K562 (cell line): Measurements from ENCODE around the gene SMG6. TPM values are rescaled to one million over a fixed set of nuclear protein-coding genes. Genes with fewer than 3 reads are reported as not detected.

ENCODE experiments used
- ARID1B ChIP-seq: fragments of 450-650 bp; IDR thresholded peaks from 2 replicates; pipeline ENCODE4 v1.6.1; 2016; ENCODE audit warnings: antibody characterized with exemption, mild to moderate bottlenecking, inconsistent platforms
- ARID4B ChIP-seq: sonication (generic); formaldehyde crosslinking; IDR thresholded peaks from 2 replicates; pipeline ENCODE4 v1.8.0; 2022; ENCODE audit warnings: mild to moderate bottlenecking, missing genetic modification reagents
- BRD9 ChIP-seq: fragments of 450-650 bp; IDR thresholded peaks from 2 replicates; pipeline ENCODE4 v1.6.1; 2018; ENCODE audit warnings: low read depth; ENCODE audit not compliant: partially characterized antibody
- CHCHD3 ChIP-seq: fragments of 250-450 bp; sonication (Bioruptor Pico); IDR thresholded peaks from 2 replicates; pipeline ENCODE4 v2.1.2; 2022; ENCODE audit warnings: mild to moderate bottlenecking
- E2F6 ChIP-seq, 2 experiments: IDR thresholded peaks; 2 replicates each; pipeline ENCODE4 v1.6.1; 2011; ENCODE audit warnings: borderline replicate concordance in 1 of 2, control low read depth in 1 of 2, low read depth in 1 of 2, low read length in 1 of 2, mild to moderate bottlenecking in 1 of 2, mixed read lengths in 1 of 2, moderate library complexity in 1 of 2; ENCODE audit not compliant: insufficient read depth in 1 of 2, insufficient read length in 1 of 2, poor library complexity in 1 of 2, severe bottlenecking in 1 of 2; ENCODE audit errors: extremely low read depth in 1 of 2
- GABPB1 ChIP-seq: sonication (generic); formaldehyde crosslinking; IDR thresholded peaks from 2 replicates; pipeline ENCODE4 v1.8.0; 2022; ENCODE audit warnings: mild to moderate bottlenecking, missing genetic modification reagents
- L3MBTL2 ChIP-seq: fragments of 450-650 bp; IDR thresholded peaks from 2 replicates; pipeline ENCODE4 v1.6.1; 2016; ENCODE audit warnings: mild to moderate bottlenecking, moderate library complexity
- MIER1 ChIP-seq: fragments of 450-650 bp; IDR thresholded peaks from 2 replicates; pipeline ENCODE4 v1.6.1; 2016; ENCODE audit warnings: antibody characterized with exemption, mild to moderate bottlenecking, low read depth
- MYC ChIP-seq, 2 experiments: fragments of 250-450 bp in 1 of 2; sonication (Bioruptor Pico) in 1 of 2; IDR thresholded peaks; 2 replicates each; pipeline versions ENCODE4 v1.5.1 to v1.6.1; 2012 to 2021; ENCODE audit warnings: low read depth in 2 of 2, borderline replicate concordance in 1 of 2, improper control_type of control experiment in 1 of 2, low read length in 1 of 2, mild to moderate bottlenecking in 1 of 2, moderate library complexity in 1 of 2
- OTX1 ChIP-seq: fragments of 450-650 bp; formaldehyde crosslinking; IDR thresholded peaks from 2 replicates; pipeline ENCODE4 v1.4.0; 2022; ENCODE audit warnings: mild to moderate bottlenecking
- PHF21A ChIP-seq: fragments of 450-650 bp; IDR thresholded peaks from 2 replicates; pipeline ENCODE4 v1.6.1; 2017; ENCODE audit warnings: low read depth, borderline replicate concordance
- TAF1 ChIP-seq: IDR thresholded peaks from 2 replicates; pipeline ENCODE4 v1.6.1; 2011; ENCODE audit warnings: mild to moderate bottlenecking, low read length, moderate library complexity; ENCODE audit not compliant: insufficient read depth, control insufficient read depth, severe bottlenecking; ENCODE audit errors: extremely low read depth
- TAF7 ChIP-seq: fragments of 450-650 bp; IDR thresholded peaks from 2 replicates; pipeline ENCODE4 v1.6.1; 2016; ENCODE audit warnings: missing genetic modification characterization, missing compliant biosample characterization
- THRAP3 ChIP-seq: fragments of 450-650 bp; IDR thresholded peaks from 2 replicates; pipeline ENCODE4 v1.6.1; 2016; ENCODE audit warnings: mild to moderate bottlenecking, inconsistent platforms, borderline replicate concordance
- ZNF24 ChIP-seq: fragments of 450-650 bp; IDR thresholded peaks from 2 replicates; pipeline ENCODE4 v1.6.1; 2016
- ZNF512 ChIP-seq: IDR thresholded peaks from 2 replicates; pipeline ENCODE4 v1.6.1; 2016; ENCODE audit warnings: missing genetic modification characterization, missing compliant biosample characterization
- polyA plus RNA-seq, 8 experiments: library from polyadenylated mRNA; depleted of rRNA in 4 of 8; stranded (reverse) in 5 of 8; unstranded in 3 of 8; fragments of >200 nt; fragmentation: Nextera tagmentation in 2 of 8; fragmentation: Illumina TruSeq in 1 of 8; extraction: Ambion mirVana in 2 of 8; extraction: Trizol in 1 of 8; gene quantifications; 2 replicates each; pipeline versions ENCODE4 v1.2.1 to v1.2.3, GENCODE V29; 2011 to 2014; ENCODE audit warnings: inconsistent platforms in 1 of 8, missing spikeins in 1 of 8
- total RNA-seq, 7 experiments: library from RNA; depleted of rRNA in 6 of 7; stranded (reverse); fragments of >200 nt in 6 of 7; fragmentation: Illumina TruSeq in 2 of 7; extraction: Trizol in 2 of 7; gene quantifications; 2 replicates each; pipeline versions ENCODE4 v1.2.1 to v1.2.3, GENCODE V29; 2011 to 2021; ENCODE audit warnings: low replicate concordance in 1 of 7

Gene SMG6
- total and polyA plus RNA-seq, 9 of the 15 experiments (the other 6 are each of a cell fraction or from before 2014, with no cell fraction given), result 0.44 to 13.9 (median 6.0) TPM

- TF ChIP-seq ZNF512 (tag) (peak; percentile 39; the same call in 1 of the 2 replicates), OTX1 (0 out of 2 replicates have a peak, but pooled peaks have one; percentile 21), MIER1 (peak; percentile 3; the same call in 1 of the 2 replicates), THRAP3 (peak; percentile 67; the same call in 1 of the 2 replicates), L3MBTL2 (peak; percentile 76), GABPB1 (CRISPR knock-in tag) (no peak), ARID4B (CRISPR knock-in tag) (peak; percentile 8), TAF1 (no peak), TAF7 (tag) (no peak; the same call in 1 of the 2 replicates), CHCHD3 (CRISPR knock-in tag) (no peak), ZNF24 (no peak), ARID1B (0 out of 2 replicates have a peak, but pooled peaks have one; percentile 38), E2F6 (IDR thresholded peaks at IDR 0.05; ENCODE audit: borderline replicate concordance in 1 of 2, extremely low read depth in 1 of 2, insufficient read depth in 1 of 2, insufficient read length in 1 of 2, low read depth in 1 of 2, low read length in 1 of 2, poor library complexity in 1 of 2, severe bottlenecking in 1 of 2) (peak in 1 of 2 experiments; percentile 68), BRD9 (peak; percentile 58), PHF21A (no peak), MYC (IDR thresholded peaks at IDR 0.05; ENCODE audit: low read depth, low read length) (no peak), MYC (CRISPR knock-in tag; IDR thresholded peaks at IDR 0.05; ENCODE audit: borderline replicate concordance, low read depth) (0 out of 2 replicates have a peak, but pooled peaks have one; percentile 32)
Observed at GRCh38 chr17:2042390-2042847, 261.2 kb downstream of the SMG6 start (continued).
